GM12878 (cell line): ENCODE data around the gene CWF19L2. TPM values are rescaled to one million over a fixed set of nuclear protein-coding genes. Genes with fewer than 3 reads are reported as not detected.

Source experiments
- ATAC-seq: fragments of 200-7000 bp; cut with Tn5 transposase; 3 replicates; pipeline ENCODE4 v1.9.1; 2020; ENCODE audit warnings: mild to moderate bottlenecking, moderate library complexity
- BruUV-seq: library from RNA; stranded (reverse); fragments of 400-500 nt; replicated peaks from 2 replicates; lab custom pipeline; 2021; lab: Mats Ljungman, UMichigan
- CTCF ChIA-PET: fragments of 300-600 bp; sonication (Branson Sonifier 250); formaldehyde crosslinking; extraction: SDS; loops from one replicate; lab custom pipeline; 2021; ENCODE audit warnings: inconsistent platforms; lab: Yijun Ruan, JAX
- POLR2A ChIA-PET: fragments of 350-600 bp; formaldehyde crosslinking; extraction: SDS; loops from one replicate; lab custom pipeline; 2021; ENCODE audit warnings: inconsistent platforms; lab: Charles Lee
- RAD21 ChIA-PET: fragments of 300-600 bp; sonication (Branson Sonifier 250); formaldehyde crosslinking; loops from one replicate; lab custom pipeline; 2023; ENCODE audit warnings: antibody characterized with exemption; ENCODE audit not compliant: unreplicated experiment; lab: Charles Lee
- SMC1A ChIA-PET: fragments of 300-600 bp; sonication (Branson Sonifier 250); formaldehyde crosslinking; loops from one replicate; lab custom pipeline; 2023; ENCODE audit not compliant: unreplicated experiment, uncharacterized antibody; lab: Charles Lee
- DNase-seq: peaks from one replicate; pipeline ENCODE4 v3.0.0-alpha.2; 2011; ENCODE audit warnings: low read depth, low spot score
- FAIRE-seq: peaks from 3 replicates; lab custom pipeline; 2011; peaks lifted over from hg19 to GRCh38; lab: Jason Lieb, UNC
- H2AFZ ChIP-seq: 2 replicates; pipeline ENCODE4 v1.6.0; 2011; ENCODE audit warnings: low read depth, low read length, control low read depth; ENCODE audit not compliant: control insufficient read depth
- H3K27ac ChIP-seq: 2 replicates; pipeline ENCODE4 v1.5.1; 2011; ENCODE audit warnings: control low read depth; ENCODE audit not compliant: control insufficient read depth, insufficient read depth
- H3K27me3 ChIP-seq, 2 experiments: replicated peaks in 1 of 2; 2 replicates each; pipeline versions ENCODE4 v1.6.0 to v1.6.1; 2011; ENCODE audit warnings: low read length in 1 of 2; ENCODE audit not compliant: control insufficient read depth in 2 of 2, insufficient read depth in 2 of 2
- H3K36me3 ChIP-seq, 2 experiments: 2 replicates each; pipeline ENCODE4 v1.5.1; 2011; ENCODE audit warnings: low read length in 1 of 2; ENCODE audit not compliant: control insufficient read depth in 2 of 2, insufficient read depth in 2 of 2
- H3K4me1 ChIP-seq: 2 replicates; pipeline ENCODE4 v1.6.1; 2011; ENCODE audit warnings: mild to moderate bottlenecking, low read length, moderate library complexity, mixed read lengths; ENCODE audit not compliant: control insufficient read depth, insufficient read depth
- H3K4me2 ChIP-seq: 2 replicates; pipeline ENCODE4 v1.6.0; 2011; ENCODE audit warnings: control low read depth; ENCODE audit not compliant: control insufficient read depth, insufficient read depth
- H3K4me3 ChIP-seq: fragments of 200-600 bp; sonication (generic); 2 replicates; pipeline ENCODE4 v1.5.1; 2016
- H3K79me2 ChIP-seq: 2 replicates; pipeline ENCODE4 v1.6.0; 2011; ENCODE audit warnings: low read length; ENCODE audit not compliant: control insufficient read depth, insufficient read depth
- H3K9ac ChIP-seq: 2 replicates; pipeline ENCODE4 v1.8.0; 2011; ENCODE audit warnings: low read length, control low read depth, mixed read lengths; ENCODE audit not compliant: control insufficient read depth, insufficient read depth
- H3K9me3 ChIP-seq: replicated peaks from 3 replicates; pipeline ENCODE4 v1.5.1; 2011; ENCODE audit warnings: mild to moderate bottlenecking, low read length; ENCODE audit not compliant: control insufficient read depth, insufficient read depth
- H4K20me1 ChIP-seq: 2 replicates; pipeline ENCODE4 v1.6.0; 2011; ENCODE audit not compliant: control insufficient read depth, insufficient read depth
- BRCA1 ChIP-seq: IDR thresholded peaks from 2 replicates; pipeline ENCODE4 v1.6.1; 2011; ENCODE audit warnings: low read depth, low read length, improper control_type of control experiment
- CBFB ChIP-seq: IDR thresholded peaks from 2 replicates; pipeline ENCODE4 v1.6.1; 2016; ENCODE audit warnings: antibody characterized with exemption, low read depth
- EGR1 ChIP-seq, 2 experiments: IDR thresholded peaks; 1 replicate in 1 of 2; 2 replicates in 1 of 2; pipeline ENCODE4 v1.6.1; 2011 to 2012; ENCODE audit warnings: low read depth in 2 of 2, low read length in 2 of 2, borderline replicate concordance in 1 of 2, mild to moderate bottlenecking in 1 of 2, moderate library complexity in 1 of 2
- FOXM1 ChIP-seq: IDR thresholded peaks from 2 replicates; pipeline ENCODE4 v1.6.1; 2012; ENCODE audit warnings: low read depth, mild to moderate bottlenecking, inconsistent platforms, low read length, moderate library complexity
- NR2C2 ChIP-seq: IDR thresholded peaks from 2 replicates; pipeline ENCODE4 v1.6.1; 2011; ENCODE audit warnings: borderline replicate concordance, low read depth; ENCODE audit not compliant: control insufficient read depth, insufficient read length
- POU2F2 ChIP-seq: IDR thresholded peaks from 3 replicates; pipeline ENCODE4 v1.6.1; 2011; ENCODE audit warnings: low read depth, mild to moderate bottlenecking, low read length, borderline replicate concordance
- RELA ChIP-seq: fragments of 450-650 bp; IDR thresholded peaks from 2 replicates; pipeline ENCODE4 v1.8.0; 2014; ENCODE audit warnings: borderline replicate concordance; ENCODE audit not compliant: partially characterized antibody
- YY1 ChIP-seq: IDR thresholded peaks from 2 replicates; pipeline ENCODE4 v1.6.1; 2011; ENCODE audit warnings: low read depth, mild to moderate bottlenecking, low read length
- WGBS: methylation state at CpG from one replicate; pipeline ENCODE4 v1.1.6; 2016; ENCODE audit warnings: low lambda C conversion rate; ENCODE audit not compliant: insufficient replicate concordance, insufficient coverage; ENCODE audit errors: missing lambda C conversion rate; 5-methylcytosine and 5-hydroxymethylcytosine counted together
- in situ Hi-C: fragments of 300-500 bp; cut with MboI; formaldehyde crosslinking; loops from 9 replicates; pipeline ENCODE4 v1.14.3; 2018; ENCODE audit warnings: mixed read lengths
- intact Hi-C: fragments of 100-400 bp; cut with micrococcal nuclease; formaldehyde crosslinking; loops from one replicate; pipeline ENCODE4 v1.14.2; 2022; ENCODE audit not compliant: unreplicated experiment
- polyA plus RNA-seq, 11 experiments: library from polyadenylated mRNA; depleted of rRNA in 4 of 11; unstranded in 6 of 11; stranded (reverse) in 5 of 11; fragments of >200 nt; fragmentation: Nextera tagmentation in 4 of 11; fragmentation: Illumina TruSeq in 1 of 11; extraction: Ambion mirVana in 4 of 11; extraction: Trizol in 1 of 11; gene quantifications; 1 replicate in 1 of 11; 2 replicates in 10 of 11; pipeline versions ENCODE4 v1.2.1 to v1.2.3, GENCODE V29; 2011 to 2016; ENCODE audit warnings: inconsistent platforms in 2 of 11, missing spikeins in 2 of 11, low read depth in 1 of 11
- total RNA-seq, 4 experiments: library from RNA; depleted of rRNA in 3 of 4; stranded (reverse); fragments of >200 nt in 3 of 4; fragmentation: Illumina TruSeq in 1 of 4; extraction: Trizol in 1 of 4; gene quantifications; 2 replicates each; pipeline versions ENCODE4 v1.2.1 to v1.2.3, GENCODE V29; 2013 to 2021
- TF ChIP-seq, protein P1 (sequence below): IDR thresholded peaks from 2 replicates; pipeline ENCODE4 v1.6.1; 2012; ENCODE audit warnings: low read length, inconsistent platforms
- TF ChIP-seq, protein P2 (sequence below): fragments of 450-650 bp; IDR thresholded peaks from 2 replicates; pipeline ENCODE4 v1.6.1; 2016; ENCODE audit warnings: mild to moderate bottlenecking, moderate library complexity, borderline replicate concordance

CWF19L2 gene
- total and polyA plus RNA-seq, 10 of the 15 experiments (the other 5 are each of a cell fraction or from before 2014, with no cell fraction given): 4.5 to 18.8 (median 7.2) TPM

DNA sequence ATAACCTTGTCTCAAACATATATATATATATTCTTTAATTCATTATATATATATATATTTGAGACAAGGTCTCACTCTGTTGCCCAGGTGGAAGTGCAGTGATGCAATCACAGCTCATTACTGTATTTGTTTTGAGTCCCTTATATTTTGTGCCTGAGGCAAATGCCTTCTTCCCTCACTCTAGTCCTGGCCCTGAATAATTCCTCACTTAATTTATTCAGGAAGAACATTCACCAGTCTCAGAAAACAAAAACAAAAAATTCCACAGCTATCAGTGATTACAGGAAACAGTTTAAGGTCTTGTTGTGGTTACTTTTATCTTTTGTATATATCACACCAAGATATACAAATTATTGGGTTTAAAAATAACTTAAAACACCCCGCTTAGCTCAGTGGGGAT is 155.7 kb downstream of the CWF19L2 start:
- H3K79me2 ChIP-seq: no peaks in the 10 kb centered on the region
- RAD21 ChIA-PET: no interaction called here
- no peaks in the 10 kb centered on the region for H3K27me3 ChIP-seq
- in situ Hi-C loops: no loop called here
- no peak overlapping the region for H3K4me2 ChIP-seq
- intact Hi-C loops: no loop called here
- POLR2A ChIA-PET: no interaction called here
- DNase-seq: no peak
- H3K9ac ChIP-seq: no peak overlapping the region
- no peak overlapping the region for H3K4me3 ChIP-seq
- CTCF ChIA-PET: interaction anchor here (0.8 kb wide), 1 partner anchor 80 kb away, joined by 3 read pairs; no protein-coding TSS in a partner anchor
- H4K20me1 ChIP-seq: no peaks in the 10 kb centered on the region
- 100% methylated on average over 1 of the region's 1 CpG for WGBS
- TF ChIP-seq BRCA1 (no peak), EGR1 (IDR thresholded peaks at IDR 0.05; ENCODE audit: borderline replicate concordance in 1 of 2, low read depth in 2 of 2, low read length in 2 of 2) (no peak), NR2C2 (no peak), YY1 (no peak)
- no peaks in the 10 kb centered on the region for H3K9me3 ChIP-seq
- no peak overlapping the region for H3K27ac ChIP-seq
- no peaks in the 10 kb centered on the region for H3K36me3 ChIP-seq
- BruUV-seq: no TSS peak
- H2AFZ ChIP-seq: no peak overlapping the region
- SMC1A ChIA-PET: no interaction called here
- no peak for FAIRE-seq
- H3K4me1 ChIP-seq: no peaks in the 10 kb centered on the region
- no peak for ATAC-seq

DNA sequence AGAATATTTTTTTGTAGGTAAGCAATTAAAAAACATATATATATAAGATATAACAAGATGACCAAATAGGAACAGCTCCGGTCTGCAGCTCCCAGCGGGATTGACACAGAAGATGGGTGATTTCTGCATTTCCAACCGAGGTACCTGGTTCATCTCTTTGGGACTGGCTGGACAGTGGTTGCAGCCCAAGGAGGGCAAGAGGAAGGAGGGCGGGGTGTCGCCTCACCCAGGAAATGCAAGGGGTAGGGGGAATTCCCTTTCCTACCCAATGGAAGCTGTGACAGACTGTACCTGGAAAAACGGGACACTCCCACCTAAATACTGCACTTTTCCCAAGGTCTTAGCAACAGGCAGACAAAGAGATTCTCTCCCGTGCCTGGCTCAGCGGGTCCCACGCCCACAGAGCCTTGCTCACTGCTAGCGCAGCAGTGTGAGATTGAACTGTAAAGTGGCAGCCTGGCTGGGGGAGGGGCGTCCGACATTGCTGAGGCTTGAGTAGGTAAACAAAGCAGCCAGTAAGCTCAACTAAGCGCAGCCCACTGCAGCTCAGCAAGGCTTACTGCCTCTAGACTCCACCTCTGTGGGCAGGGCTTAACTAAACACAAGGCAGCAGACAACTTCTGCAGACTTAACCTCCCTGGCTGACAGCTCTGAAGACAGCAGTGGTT is 163.8 kb downstream of the CWF19L2 start:
- ChIA-PET SMC1A (no interaction called here), RAD21 (no interaction called here), POLR2A (interaction anchor here (0.6 kb wide), 1 partner anchor 839 kb away, joined by 9 read pairs; no protein-coding TSS in a partner anchor), CTCF (interaction anchor here (0.6 kb wide), 1 partner anchor 16 kb away, joined by 3 read pairs; no protein-coding TSS in a partner anchor)
- Histone ChIP-seq H3K9me3 (no peaks in the 10 kb centered on the region), H3K79me2 (no peaks in the 10 kb centered on the region), H3K4me1 (no peaks in the 10 kb centered on the region), H2AFZ (no peak overlapping the region), H3K4me2 (no peak overlapping the region), H3K27ac (no peak overlapping the region), H3K9ac (no peak overlapping the region), H3K36me3 (no peaks in the 10 kb centered on the region), H4K20me1 (no peaks in the 10 kb centered on the region), H3K27me3 (no peaks in the 10 kb centered on the region), H3K4me3 (no peak overlapping the region)
- intact Hi-C loops: no loop called here
- in situ Hi-C loops: no loop called here
- no peak for DNase-seq
- FAIRE-seq: no peak
- no peak for ATAC-seq
- no TSS peak for BruUV-seq
- 91% methylated on average over 13 of the region's 13 CpGs for WGBS
- TF ChIP-seq, protein P1, sequence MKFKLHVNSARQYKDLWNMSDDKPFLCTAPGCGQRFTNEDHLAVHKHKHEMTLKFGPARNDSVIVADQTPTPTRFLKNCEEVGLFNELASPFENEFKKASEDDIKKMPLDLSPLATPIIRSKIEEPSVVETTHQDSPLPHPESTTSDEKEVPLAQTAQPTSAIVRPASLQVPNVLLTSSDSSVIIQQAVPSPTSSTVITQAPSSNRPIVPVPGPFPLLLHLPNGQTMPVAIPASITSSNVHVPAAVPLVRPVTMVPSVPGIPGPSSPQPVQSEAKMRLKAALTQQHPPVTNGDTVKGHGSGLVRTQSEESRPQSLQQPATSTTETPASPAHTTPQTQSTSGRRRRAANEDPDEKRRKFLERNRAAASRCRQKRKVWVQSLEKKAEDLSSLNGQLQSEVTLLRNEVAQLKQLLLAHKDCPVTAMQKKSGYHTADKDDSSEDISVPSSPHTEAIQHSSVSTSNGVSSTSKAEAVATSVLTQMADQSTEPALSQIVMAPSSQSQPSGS: no peak
- TF ChIP-seq, protein P2, sequence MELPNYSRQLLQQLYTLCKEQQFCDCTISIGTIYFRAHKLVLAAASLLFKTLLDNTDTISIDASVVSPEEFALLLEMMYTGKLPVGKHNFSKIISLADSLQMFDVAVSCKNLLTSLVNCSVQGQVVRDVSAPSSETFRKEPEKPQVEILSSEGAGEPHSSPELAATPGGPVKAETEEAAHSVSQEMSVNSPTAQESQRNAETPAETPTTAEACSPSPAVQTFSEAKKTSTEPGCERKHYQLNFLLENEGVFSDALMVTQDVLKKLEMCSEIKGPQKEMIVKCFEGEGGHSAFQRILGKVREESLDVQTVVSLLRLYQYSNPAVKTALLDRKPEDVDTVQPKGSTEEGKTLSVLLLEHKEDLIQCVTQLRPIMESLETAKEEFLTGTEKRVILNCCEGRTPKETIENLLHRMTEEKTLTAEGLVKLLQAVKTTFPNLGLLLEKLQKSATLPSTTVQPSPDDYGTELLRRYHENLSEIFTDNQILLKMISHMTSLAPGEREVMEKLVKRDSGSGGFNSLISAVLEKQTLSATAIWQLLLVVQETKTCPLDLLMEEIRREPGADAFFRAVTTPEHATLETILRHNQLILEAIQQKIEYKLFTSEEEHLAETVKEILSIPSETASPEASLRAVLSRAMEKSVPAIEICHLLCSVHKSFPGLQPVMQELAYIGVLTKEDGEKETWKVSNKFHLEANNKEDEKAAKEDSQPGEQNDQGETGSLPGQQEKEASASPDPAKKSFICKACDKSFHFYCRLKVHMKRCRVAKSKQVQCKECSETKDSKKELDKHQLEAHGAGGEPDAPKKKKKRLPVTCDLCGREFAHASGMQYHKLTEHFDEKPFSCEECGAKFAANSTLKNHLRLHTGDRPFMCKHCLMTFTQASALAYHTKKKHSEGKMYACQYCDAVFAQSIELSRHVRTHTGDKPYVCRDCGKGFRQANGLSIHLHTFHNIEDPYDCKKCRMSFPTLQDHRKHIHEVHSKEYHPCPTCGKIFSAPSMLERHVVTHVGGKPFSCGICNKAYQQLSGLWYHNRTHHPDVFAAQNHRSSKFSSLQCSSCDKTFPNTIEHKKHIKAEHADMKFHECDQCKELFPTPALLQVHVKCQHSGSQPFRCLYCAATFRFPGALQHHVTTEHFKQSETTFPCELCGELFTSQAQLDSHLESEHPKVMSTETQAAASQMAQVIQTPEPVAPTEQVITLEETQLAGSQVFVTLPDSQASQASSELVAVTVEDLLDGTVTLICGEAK: no peak
- TF ChIP-seq RELA (no peak), POU2F2 (no peak), CBFB (no peak), FOXM1 (no peak)
